Stimulated activated CD8-positive, alpha-beta memory T cell treated with anti-CD3 and anti-CD28 coated beads, Interleukin-15, amount 100 ng/mL, for 48 hours (primary cell): ENCODE results near the gene FAM83C.
A peak's percentile ranks its signal among the peaks of the same experiment; 100 is the strongest.
"Not testable (repeated sequence)": the region's sequence is repeated elsewhere in the genome, so short reads cannot be mapped to it uniquely, and the experiment has no call there.

Source experiments
- DNase-seq, 2 donors: peaks; one replicate each; pipeline ENCODE4 v3.0.0-alpha.2; 2020; ENCODE audit warnings: low read depth in 2 of 2

FAM83C gene

DNA sequence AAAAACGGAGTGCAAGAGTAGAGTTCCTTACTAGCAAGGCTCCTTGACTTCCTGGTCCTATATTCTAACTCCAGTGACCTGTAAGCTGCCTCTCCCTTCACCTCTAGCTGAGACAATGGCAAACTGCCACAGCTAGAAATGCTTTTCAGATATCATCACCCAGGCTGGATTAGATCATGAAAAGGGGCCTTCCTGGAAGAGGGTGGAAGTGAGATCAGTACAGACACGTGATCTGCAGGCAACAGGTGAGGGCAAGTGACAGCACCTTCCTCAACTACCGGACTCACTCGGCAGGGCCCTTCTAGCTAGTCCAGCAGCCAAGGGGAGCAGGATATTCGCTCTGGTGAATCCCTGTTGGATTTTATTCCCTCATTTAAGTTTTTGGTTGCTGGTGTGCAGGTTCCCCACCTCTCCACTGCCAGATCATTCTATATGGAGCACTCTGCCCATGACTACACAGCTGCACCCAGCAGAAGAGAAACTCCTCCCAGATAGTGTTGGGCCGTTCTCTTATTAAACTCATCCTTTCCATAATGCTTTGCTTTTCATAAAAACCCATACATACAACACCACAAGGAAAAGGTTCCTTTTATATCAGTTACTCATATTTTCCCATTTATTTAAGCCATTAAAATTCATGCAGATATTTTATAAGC lies 26.4 kb upstream of the FAM83C start:
- DNase-seq, result no peak

DNA sequence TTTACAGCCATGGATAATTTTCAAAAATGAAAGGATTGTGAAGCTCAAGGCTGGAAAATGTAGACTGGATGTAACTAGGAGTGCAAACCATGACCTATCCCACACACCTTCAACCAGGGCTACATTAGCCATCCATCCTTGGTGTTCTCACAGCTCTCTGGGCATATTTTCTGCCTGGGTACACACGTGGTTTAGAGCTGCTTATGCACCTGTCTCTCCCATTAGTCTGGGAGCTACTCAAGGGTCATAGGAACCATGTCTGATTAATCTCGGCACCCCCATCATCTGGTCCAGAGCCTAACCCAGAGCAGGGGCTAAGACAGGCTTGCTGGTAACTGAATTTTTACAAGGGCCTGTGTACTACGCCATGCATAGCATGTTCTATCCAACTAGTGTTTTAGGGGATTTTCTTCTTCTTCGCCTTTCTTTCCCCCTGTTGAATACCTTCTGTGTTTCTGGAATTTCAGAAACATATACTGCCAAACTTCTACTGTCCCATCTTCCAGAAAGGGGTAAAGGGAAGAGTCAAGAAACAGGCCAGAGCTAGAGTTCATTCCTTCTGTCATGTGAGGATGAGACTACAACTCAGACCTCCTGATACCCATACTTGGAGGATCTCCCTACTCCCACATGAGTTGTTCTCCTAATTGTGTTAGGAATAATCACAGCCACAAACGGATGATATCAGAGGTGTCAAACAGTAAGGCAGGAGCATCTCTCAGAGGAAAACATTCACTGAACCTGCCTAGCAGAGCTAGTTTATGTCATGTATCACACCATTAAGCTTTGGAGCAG lies 25.4 kb upstream of the FAM83C start:
- no peak for DNase-seq

DNA sequence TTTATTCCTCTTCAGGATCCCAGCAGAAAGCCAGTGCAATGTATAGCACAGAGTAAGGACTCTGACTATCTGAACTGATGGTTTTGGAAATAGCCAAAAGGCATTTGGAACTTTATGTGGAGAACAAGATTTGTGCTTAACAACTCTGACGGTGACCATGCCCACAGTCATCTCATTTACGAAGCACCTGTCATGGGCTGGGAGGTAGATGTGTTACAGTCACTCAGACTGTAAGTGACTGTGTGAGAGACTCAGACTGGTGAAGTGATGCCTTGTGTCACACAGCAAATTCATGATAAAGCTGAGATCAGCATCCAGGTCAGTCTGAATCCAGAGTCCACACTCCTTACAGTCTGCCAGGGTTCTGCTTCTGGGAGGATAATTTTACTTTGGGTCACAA lies 23.9 kb upstream of the FAM83C start:
- DNase-seq, result no peak

DNA sequence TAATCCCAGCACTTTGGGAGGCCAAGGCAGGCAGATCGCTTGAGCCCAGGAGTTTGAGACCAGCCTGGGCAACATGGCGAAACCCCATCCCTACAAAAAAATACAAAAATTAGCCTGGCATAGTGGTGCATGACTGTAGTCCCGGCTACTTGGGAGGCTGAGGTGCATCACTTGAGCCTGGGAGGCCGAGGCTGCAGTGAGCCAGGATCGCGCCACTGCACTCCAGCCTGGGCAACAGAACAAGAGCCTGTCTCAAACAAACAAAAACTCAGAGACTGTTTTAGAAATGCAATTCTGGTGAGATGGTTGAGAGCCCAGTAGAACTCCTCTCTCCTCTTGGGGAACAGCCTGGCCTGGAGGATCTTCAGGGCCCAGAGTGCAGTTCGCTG lies 23.4 kb upstream of the FAM83C start:
- DNase-seq, result not testable (repeated sequence)

DNA sequence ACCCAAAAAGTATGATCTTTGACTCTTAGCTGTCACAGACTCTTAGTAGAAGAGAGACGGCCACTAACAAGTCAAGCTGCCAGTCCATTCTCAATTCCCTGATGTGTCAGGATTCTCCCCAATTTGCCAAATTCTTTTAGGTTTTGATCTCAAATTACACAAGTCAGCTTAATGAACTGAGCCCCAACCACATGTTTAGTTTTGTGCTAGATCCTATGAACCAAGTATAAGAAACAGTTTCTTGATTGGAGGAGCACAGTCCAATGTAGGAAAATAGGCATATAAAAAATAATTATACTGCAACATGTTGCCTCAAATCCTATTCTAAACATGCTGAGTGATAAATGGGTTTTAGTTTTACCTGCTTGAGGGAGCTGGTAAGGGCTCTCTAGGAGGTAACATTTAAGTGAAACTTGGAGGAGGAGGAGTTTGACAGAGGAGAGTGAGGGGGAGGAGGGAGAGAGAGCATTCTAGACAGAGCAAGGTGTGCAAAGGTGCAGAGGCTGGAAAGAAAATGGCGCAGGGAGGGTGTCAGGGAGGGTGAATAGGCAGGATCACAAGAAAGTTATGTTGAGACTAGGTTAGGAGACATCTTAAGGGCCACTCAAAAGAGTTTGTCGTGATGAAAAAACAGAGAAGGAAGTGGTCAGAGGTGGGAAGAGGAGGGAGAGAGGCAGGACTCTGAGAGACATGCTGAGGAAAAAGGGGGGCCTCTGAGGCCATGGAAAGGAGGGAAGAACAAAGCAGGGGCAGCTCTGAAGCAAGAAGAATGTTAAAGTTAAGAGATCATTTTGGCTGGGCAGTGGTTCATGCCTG lies 22.8 kb upstream of the FAM83C start:
- no peak for DNase-seq

DNA sequence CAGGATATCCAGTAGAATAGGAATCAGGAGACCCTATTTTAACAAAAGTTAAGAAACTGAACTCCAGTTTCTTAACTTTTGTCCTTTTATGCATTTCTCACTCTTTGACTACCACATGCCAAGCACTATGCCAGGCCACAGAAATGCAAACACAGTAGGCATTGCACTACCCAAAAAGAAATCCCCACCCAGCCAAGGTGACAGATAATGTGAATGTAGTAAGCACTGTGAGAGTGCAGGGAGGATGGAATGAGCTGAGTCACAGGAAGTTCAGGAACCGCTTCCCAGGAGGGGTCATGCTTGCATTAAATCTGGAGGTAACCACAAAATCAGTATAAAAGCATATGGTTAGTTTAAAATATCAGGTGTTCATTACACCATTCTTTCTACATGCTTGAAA lies 20.1 kb upstream of the FAM83C start:
- no peak for DNase-seq

DNA sequence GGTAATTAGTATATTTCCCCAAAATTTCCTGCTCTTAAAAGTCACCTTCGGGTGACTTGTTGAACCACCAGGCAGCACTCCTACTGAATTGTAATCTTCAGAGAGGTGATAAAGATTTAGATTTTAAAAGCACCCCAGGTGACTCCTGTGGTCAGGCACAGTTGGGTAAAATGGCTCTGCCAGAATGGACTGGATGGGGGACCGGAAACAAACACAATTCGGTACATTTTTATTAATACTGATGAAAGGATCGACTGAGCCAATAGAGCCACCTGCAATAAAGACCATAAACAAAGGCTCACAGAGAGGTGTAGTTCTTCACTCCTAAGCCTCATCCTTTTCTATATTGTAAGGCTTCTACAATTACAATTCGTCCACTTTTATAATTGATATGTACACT lies 19.6 kb upstream of the FAM83C start:
- no peak for DNase-seq

DNA sequence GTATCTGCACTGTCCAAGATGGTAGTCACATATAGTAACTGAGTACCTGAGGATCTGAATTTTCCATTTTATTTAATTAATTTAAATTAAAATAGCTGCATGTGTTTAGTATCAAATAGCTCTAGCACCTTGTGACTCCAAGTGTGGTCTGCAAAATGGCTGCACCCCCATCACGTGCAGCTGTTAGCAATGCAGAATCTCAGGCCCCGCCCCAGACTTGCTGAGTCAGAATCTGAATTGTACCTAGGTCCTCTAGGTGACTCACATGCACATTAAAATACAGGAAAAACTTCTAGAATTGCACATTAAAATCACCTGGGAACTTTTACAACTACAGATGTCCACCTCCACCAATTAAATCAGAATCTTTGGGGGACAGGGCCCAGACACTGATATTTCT lies 19.2 kb upstream of the FAM83C start:
- peak; percentile 57 to 76 for DNase-seq

DNA sequence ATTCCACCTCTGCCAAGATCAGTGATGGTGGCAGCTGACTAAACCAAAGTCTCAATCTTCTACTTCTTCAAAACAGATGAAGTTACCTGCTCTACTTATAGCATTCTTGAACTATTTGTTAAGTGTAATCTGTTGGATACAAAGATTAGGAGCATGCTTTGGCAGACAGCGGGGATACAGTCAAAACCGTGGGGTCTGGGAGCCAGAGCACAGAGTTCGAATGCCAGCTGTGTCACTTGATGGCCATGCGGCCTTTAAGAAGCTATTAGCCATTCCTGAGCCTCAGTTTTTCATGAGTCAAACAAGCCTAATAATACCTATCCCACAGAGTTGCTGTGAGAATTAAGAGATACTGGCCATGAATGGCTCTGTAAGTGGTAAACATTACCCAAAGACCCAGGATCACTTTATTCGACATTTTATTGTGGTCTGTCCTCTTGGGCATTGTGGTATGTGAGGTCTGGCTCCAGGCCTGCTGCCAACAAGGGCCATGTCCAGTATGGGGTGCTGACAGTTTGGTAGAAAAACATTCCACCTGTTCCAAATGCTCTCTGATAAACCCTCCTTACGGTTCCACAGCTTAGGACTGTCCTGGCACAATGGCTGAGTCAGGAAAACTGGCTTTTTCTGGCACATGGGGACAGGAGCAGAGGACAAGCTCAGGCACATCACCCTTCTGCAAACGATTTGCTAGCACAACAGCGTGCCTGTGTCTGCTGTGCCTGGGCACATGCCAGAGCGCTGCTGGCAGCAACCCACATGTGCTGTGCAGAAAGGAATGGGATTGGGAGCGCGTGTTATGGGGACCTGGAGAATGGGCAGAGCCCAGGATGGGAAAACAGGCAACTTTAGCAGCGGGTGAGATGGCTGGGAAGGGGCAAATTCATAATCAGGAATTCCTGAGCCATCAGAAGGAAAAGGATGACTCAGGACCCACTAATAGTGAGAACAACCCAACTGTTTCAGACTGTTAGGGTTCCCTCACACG lies 15.7 kb upstream of the FAM83C start:
- no peak for DNase-seq

DNA sequence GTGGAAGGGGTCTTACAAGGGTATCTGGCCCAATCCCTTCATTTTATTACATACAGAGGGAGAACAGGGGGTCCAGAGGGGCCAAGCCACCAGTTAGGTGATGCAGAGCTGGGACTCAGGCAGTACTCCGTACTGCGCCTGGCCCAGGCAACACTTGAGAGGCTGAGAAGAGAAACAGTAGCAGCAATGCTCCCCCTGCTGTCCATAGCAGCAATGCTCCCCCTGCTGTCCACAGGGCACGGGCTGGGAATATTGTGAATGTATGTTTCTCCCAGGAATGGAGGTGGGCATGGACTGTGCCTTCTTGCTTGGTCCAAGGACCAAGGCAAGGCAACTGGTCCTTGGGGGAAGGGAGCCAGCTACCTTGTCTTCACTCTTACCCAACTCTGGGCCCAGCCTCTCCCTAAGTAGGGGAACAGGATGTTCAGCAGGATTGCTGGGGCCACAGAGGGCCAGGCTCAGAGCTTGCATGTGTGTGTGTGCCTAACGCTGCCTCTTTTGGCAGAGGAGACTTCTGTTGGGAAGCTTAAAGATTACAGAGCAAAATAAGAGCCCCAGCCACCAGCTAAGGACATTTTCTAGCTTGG lies 14.8 kb upstream of the FAM83C start:
- DNase-seq, result no peak

DNA sequence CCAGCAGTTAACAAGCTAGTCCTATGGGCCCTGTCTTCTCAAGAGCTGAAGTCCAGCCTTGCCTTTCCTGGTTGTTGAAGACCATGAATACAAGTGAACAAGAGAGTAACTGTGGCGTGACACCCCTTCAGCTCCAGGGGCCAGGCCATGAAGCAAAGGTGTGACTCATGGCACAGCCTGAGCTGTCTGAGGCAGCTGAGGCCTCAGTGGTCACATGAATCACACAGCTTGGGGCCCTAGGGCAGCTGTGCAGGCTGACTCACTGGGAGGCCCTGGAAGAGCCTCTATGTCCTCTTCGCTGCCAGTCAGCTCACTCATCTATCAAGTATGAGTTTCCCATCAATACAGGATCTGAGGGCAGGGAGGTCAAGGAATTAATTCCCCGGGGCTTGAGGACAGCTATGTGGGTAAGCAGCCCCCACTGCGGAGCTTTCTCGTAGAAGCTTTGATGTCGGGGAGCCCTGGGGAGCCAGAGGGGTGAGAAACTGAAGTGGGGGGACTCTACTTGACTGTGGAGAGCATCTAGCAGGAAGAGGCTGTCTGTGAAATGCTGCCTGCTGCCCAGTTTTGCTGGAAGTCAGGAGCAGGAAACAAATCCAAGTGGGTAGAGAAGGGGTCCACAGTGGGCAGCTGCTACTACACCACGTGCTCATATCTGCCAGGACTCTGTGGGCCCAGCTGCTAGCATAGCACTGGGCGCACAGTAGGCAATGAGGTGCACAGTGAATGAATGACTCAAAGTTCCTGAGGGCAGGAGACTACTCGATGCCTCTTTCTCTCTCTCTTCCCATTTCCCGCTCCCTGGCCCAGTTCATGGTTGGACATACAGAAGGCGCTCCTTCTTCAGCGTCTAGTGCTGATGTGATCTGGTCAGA lies 13.7 kb upstream of the FAM83C start:
- DNase-seq, result peak; percentile 84 to 90

DNA sequence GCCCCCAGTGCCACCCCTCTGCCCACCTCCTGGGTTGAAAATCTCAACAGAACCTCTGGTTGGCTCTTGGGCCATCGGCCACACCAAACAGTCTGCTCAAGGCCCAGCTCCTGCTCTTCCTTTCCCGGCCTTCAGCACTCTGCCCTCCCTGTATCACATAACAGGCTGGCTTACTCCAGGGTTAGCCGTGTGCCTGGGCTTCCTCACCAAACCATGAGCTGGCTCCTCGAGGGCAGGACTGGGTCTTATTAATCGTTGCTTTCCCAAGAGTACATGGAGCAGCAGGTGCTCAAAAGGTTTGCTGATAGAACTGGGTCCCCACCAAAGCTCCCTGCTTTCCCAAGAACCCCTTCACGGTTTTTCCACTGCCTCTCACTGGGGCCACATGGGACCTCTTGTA lies 12.7 kb upstream of the FAM83C start:
- DNase-seq, result no peak

DNA sequence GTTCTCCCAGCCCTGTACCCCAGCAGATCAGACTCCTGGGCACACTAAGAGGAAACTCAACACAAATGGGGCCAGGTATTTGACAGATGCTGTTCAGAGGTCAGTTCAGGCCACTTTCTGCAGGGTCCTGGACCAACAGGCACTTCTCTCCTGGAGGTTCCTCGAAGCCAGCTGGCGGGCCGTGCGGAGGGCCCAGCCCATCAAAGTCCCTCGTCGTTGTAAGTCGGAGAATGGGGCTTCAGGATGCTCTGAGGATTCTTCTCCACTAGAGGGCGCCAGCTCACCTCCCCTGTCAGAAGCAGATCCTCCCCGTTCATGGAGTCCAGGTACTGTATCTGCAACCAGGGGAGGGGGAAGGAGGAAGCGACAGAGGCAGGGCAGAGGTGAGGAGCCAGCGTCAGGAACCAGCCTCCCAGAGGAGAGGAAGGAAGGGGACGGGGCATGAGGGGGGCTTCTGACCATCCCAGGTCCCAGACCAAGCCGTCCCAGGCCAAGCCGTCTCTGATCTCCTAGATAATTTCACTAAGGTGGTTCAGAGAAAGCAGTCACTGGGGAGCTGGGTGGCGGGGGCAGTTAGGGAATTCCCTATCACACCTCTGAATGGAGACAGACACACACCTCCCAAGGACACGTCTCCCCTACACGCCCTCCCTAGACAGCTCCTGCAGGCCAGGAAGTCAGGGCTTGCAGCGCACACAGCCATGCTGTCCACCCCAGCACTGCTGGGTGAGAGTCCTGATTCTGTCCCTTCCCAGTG lies 11.7 kb upstream of the FAM83C start:
- peak; percentile 75 to 77 for DNase-seq

DNA sequence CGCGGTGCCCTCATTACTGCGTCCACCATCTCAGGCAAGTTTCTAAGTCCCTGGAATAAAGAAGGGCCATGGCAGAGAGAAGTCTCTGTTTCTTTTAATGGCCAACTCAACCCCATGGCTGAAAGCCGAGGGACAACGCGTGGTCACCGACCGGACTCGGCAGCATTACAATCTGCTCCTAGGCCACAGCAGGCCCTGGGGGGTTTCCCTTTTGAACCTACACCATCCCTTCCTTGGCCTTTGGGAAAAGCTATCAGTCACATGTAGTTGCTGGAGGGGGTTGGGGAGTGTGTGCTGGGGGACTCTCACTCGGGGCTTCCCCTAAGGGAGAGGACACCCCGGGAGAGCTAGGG lies 11.1 kb upstream of the FAM83C start:
- DNase-seq, result no peak

DNA sequence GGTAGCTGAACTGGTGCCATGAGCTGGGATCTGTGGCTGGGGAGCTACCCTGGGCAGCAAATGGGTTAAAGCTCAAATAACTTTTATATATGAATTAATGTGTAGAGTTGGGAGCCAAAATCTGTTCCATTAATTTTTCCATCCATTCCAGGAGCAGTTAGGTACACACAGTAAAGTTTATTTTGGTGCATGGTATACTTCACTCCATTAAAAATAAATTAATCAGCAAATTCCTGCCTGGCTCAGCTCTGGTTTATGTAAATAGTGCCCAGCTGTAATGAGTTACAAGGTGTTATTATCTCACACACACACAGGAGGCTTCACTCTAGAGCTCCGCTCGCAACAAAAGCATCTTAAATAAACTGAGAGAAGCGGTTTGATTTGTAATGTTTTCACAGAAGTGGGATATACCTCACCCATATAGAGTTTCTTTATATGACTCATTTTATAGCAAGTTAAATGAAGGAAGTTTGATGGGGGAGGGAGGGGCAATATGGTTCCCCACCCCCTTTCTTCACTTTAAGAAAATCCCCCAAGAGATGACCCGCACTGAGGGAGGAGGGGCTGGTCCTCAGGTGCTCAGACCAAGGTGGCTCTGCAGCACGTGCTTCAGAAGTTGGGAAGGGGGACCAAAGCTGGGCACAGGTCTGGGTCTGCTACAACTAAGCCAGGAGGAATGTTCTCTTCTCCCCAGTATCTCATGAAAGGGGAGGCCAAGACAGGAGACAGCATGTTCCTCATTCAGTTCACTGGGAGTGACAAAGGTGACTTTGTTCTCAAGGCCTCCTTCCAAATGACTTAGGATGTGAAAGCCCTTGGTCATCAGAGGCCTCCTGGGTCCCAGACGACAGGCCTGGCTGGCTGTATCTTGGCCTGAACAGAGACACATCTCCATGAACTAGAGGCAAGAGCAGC lies 10.5 kb upstream of the FAM83C start:
- no peak for DNase-seq

DNA sequence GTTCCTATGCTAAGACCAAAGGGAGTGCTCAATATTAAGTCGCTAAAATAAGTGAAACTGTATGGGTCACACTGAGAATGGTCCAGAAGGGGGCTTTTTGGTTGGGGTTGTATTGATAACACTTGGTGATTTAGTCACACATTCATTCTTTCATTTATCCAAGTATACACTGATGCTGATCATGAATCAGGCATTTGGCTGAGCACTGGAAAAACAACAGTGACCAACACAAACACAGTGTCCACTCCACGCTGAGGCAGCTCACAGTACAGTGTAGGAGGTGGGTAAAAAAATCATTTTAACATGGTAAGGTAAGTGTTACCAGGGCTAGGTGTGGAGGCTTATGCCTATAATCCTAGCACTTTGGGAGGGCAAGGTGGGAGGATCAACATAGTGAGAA lies 9.2 kb upstream of the FAM83C start:
- no peak for DNase-seq

DNA sequence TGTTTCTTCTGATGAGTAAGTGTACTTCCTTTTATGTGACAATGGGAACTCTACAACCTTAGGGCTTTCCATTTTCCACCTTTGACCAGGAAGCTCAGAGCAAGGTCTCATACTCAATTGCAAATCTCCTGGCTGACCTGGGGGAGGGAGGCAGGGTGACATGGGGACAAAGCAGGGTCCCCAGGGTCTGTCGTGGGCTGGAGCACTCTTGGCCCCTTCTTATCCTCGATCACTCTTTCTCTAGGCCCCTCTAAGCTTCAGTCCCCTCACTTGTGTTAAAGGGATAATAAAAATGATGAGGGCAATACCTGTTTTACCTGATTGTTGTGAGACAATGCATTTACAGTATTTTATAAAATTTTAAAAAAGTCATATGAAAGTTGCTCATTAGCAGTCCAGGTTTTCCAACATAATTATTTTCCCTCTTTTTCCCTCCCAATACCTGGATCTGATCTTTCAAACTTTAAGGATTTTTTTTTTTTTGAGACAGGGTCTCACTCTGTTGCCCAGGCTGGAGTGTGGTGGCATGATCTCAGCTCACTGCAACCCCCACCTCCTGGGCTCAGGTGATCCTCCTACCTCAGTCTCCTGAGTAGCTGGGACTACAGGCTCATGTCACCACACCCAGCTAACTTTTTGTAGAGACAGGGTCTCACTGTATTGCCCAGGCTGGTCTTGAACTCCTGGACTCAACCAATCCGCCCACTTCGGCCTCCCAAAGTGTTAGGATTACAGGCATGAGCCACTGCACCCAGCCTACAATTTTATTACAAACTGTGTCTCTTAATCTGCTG lies 8.4 kb upstream of the FAM83C start:
- DNase-seq, result no peak

DNA sequence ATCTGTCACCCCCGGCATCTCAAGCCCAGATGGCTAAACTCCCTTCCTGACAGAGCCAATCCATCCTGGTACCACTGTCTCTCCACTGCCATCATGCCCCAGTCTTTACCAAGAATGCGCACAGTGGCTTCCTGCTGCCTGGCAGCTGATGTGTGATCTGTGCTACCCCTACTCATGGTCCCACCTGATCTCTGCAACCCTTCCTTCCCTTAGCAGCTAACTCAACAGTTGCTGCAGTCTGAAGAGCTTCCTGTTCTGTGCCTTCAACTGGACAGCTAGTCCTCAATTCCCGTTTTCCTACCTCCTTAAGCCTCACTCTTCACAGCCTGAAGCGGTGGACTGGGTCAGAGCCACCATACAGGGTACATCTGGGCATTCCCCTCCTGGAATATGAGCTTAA lies 7.6 kb upstream of the FAM83C start:
- no peak for DNase-seq
